Kidney (tissue), 14 donors: ENCODE measurements around the gene ARHGEF17. TPM values are rescaled to one million over a fixed set of nuclear protein-coding genes. Genes with fewer than 3 reads are reported as not detected.

Experiments
- DNase-seq, 5 donors: peaks; one replicate each; pipeline ENCODE4 v3.0.0-alpha.2; 2013 to 2020
- FAIRE-seq: peaks from 2 replicates; lab custom pipeline; 2012; peaks lifted over from hg19 to GRCh38; lab: Jason Lieb, UNC
- H3K27ac ChIP-seq, 2 donors: one replicate each; pipeline ENCODE4 v1.7.0; 2013; ENCODE audit warnings: low read depth in 2 of 2, low read length in 2 of 2, inconsistent platforms in 1 of 2
- H3K27me3 ChIP-seq: one replicate; pipeline ENCODE4 v1.7.1; 2013; ENCODE audit warnings: low read length, inconsistent platforms; ENCODE audit not compliant: control insufficient read depth, insufficient read depth
- H3K36me3 ChIP-seq, 3 donors: one replicate each; pipeline versions ENCODE4 v1.7.0 to v1.7.1; 2013; ENCODE audit warnings: low read length in 3 of 3, control low read depth in 1 of 3, inconsistent platforms in 1 of 3; ENCODE audit not compliant: insufficient read depth in 3 of 3, control insufficient read depth in 2 of 3
- H3K4me1 ChIP-seq, 3 donors: one replicate each; pipeline versions ENCODE4 v1.7.0 to v1.7.1; 2013; ENCODE audit warnings: low read length in 3 of 3, inconsistent platforms in 1 of 3, low read depth in 1 of 3; ENCODE audit not compliant: control insufficient read depth in 2 of 3, insufficient read depth in 2 of 3
- H3K4me3 ChIP-seq, 3 donors: one replicate each; pipeline versions ENCODE4 v1.7.0 to v1.8.1; 2013; ENCODE audit warnings: low read length in 3 of 3, control low read depth in 1 of 3, inconsistent platforms in 1 of 3
- H3K9ac ChIP-seq, 3 donors: one replicate each; pipeline versions ENCODE4 v1.7.0 to v1.7.1; 2013; ENCODE audit warnings: low read length in 3 of 3, control low read depth in 1 of 3, inconsistent platforms in 1 of 3
- H3K9me3 ChIP-seq, 3 donors: one replicate each; pipeline versions ENCODE4 v1.7.0 to v1.7.1; 2013; ENCODE audit warnings: low read length in 3 of 3, control low read depth in 1 of 3, inconsistent platforms in 1 of 3; ENCODE audit not compliant: control insufficient read depth in 2 of 3, insufficient read depth in 1 of 3
- intact Hi-C: fragments of 100-400 bp; cut with DNase I; formaldehyde crosslinking; loops from one replicate; pipeline ENCODE4 v1.11.1; 2022
- polyA plus RNA-seq: library from polyadenylated mRNA; stranded (reverse); fragments of 350-450 nt; fragmentation: Illumina TruSeq; extraction: RNeasy Lipid Tissue Mini Kit (QIAGEN cat#74804); gene quantifications from one replicate; pipeline ENCODE4 v1.2.3, GENCODE V29; 2014; ENCODE audit warnings: low read depth, low replicate concordance; ENCODE audit not compliant: insufficient read depth
- total RNA-seq: library from RNA; stranded (reverse); fragmentation: NEBNext Ultra II Directional; extraction: Animal tissue kit (Norgen Biotek cat#: 25700); gene quantifications from one replicate; pipeline ENCODE4 v1.2.1, GENCODE V29; 2021
- TF ChIP-seq, protein P1 (sequence below): IDR thresholded peaks from 3 replicates; pipeline ENCODE4 v1.5.1; 2012; ENCODE audit warnings: mild to moderate bottlenecking, moderate library complexity, borderline replicate concordance; ENCODE audit not compliant: insufficient read depth; ENCODE audit errors: extremely low read depth
- donor health status: control.
- donor health status: control.
- donor health status: control.
- donor health status: control.
- donor health status: control.
- donor health status: DM: yes; HTN: yes; CAD: no.
- donor health status: Normal renal cell carcinoma (clear cell type).

ARHGEF17 gene
- total and polyA plus RNA-seq, 2 donors from 2014 or later: 36.6 to 68.2 TPM

DNA sequence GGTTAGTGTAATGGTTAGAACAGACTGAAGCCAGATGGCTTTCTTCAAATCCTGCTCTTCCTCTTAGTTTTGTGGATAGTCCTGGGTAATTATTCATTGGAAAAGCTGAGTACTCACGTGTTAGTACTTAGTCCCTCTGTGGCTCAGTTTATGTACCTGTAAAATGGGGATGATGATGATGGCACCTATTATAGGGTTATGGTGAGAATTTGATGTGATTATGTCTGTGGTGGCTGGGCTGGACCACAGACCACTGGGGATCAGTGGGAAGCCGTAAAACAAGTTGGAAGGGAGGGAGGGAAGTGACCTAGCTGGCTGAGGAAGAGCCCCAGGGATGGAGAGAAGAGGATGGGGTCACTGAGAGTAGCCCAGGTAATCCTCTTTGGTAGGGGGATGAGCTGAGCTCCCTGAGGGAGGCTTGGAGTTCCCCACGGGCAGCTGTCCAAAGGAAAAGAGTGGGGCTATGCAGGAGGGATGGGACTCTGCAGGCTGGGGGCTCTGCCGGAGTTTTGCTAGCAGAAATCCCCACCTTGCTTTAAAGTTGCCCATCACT, 19.8 kb downstream of the ARHGEF17 start:
- Histone ChIP-seq H3K27me3 (no peaks in the 10 kb centered on the region), H3K9me3 (no peaks in the 10 kb centered on the region), H3K4me1 (peaks cover 15 to 82% (median 55%) of the 10 kb centered on the region in 3 donors), H3K4me3 (no peak overlapping the region), H3K9ac (no peak overlapping the region), H3K27ac (peak overlapping the region in 1 of 2 donors; percentile 69), H3K36me3 (peaks cover 0 to 5% (median 3%) of the 10 kb centered on the region in 3 donors)
- intact Hi-C loops: no loop called here
- TF ChIP-seq, protein P1, sequence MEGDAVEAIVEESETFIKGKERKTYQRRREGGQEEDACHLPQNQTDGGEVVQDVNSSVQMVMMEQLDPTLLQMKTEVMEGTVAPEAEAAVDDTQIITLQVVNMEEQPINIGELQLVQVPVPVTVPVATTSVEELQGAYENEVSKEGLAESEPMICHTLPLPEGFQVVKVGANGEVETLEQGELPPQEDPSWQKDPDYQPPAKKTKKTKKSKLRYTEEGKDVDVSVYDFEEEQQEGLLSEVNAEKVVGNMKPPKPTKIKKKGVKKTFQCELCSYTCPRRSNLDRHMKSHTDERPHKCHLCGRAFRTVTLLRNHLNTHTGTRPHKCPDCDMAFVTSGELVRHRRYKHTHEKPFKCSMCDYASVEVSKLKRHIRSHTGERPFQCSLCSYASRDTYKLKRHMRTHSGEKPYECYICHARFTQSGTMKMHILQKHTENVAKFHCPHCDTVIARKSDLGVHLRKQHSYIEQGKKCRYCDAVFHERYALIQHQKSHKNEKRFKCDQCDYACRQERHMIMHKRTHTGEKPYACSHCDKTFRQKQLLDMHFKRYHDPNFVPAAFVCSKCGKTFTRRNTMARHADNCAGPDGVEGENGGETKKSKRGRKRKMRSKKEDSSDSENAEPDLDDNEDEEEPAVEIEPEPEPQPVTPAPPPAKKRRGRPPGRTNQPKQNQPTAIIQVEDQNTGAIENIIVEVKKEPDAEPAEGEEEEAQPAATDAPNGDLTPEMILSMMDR: no peak
- DNase-seq (no peak), FAIRE-seq (no peak)

DNA sequence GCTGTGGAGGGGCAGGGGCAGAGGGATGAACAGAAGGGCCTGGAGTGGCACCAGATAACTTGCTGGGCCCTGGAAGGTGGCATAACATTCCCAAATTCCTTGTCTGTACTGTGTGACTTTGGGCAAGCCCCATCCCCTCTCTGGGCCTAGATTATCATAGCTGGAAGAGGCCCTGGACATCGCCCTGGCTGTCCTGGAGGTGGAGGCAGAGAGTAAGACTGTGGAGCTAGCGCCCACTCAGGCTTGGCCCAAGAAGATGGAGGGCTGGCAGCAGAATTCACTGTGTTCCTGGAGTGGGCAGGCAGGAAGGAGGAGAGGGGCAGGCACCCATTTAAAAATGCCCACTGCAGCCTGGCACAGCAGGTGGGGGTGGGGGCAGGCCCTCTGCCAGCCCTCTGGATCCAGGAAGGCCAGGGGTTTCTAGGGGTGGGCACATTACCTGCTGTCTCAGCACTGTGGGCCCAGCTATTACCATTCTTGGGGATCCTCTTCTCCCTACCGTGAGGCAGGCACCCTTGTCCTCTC, 22.6 kb downstream of the ARHGEF17 start:
- H3K27me3 ChIP-seq: no peaks in the 10 kb centered on the region

GRCh38 chr11:73331138-73331916, 23.3 kb downstream of the ARHGEF17 start:
- Histone ChIP-seq H3K9ac (peak overlapping the region in 2 of 3 donors; percentile 13 to 65), H3K4me1 (peaks cover 14 to 78% (median 64%) of the 10 kb centered on the region in 3 donors)
- FAIRE-seq: no peak

More for the DNA sequence above, 22.6 kb downstream of the ARHGEF17 start:
- H3K4me1 ChIP-seq: peaks cover 14 to 80% (median 64%) of the 10 kb centered on the region in 3 donors
- no peak for FAIRE-seq
- peak overlapping the region in 1 of 3 donors; percentile 65 for H3K9ac ChIP-seq
- TF ChIP-seq, protein P1: peak; percentile 26
- intact Hi-C loops: no loop called here
- H3K27ac ChIP-seq: peak overlapping the region; percentile 90 to 91
- peak overlapping the region in 1 of 3 donors; percentile 39 for H3K4me3 ChIP-seq
- H3K36me3 ChIP-seq: peaks cover 0 to 3% (median 2%) of the 10 kb centered on the region in 3 donors
- H3K9me3 ChIP-seq: no peaks in the 10 kb centered on the region
- peak in 4 of 5 donors; percentile 64 to 78 (median 74) for DNase-seq

More at GRCh38 chr11:73331138-73331916, 23.3 kb downstream of the ARHGEF17 start:
- peak overlapping the region in 2 of 3 donors; percentile 33 to 39 for H3K4me3 ChIP-seq
- TF ChIP-seq, protein P1: no peak
- peak overlapping the region; percentile 90 to 91 for H3K27ac ChIP-seq
- H3K27me3 ChIP-seq: no peaks in the 10 kb centered on the region
- intact Hi-C loops: no loop called here
- DNase-seq: peak; percentile 89 to 96 (median 94)
- H3K9me3 ChIP-seq: no peaks in the 10 kb centered on the region
- H3K36me3 ChIP-seq: peaks cover 0 to 5% (median 3%) of the 10 kb centered on the region in 3 donors
